D721Med (cell line): ENCODE data around the gene FDCSP.

ENCODE experiments used
- DNase-seq: peaks from one replicate; pipeline ENCODE4 v3.0.0; 2011; ENCODE audit warnings: low spot score; ENCODE audit not compliant: insufficient read length
- FAIRE-seq: peaks from 2 replicates; lab custom pipeline; 2011; peaks lifted over from hg19 to GRCh38; lab: Jason Lieb, UNC
- TF ChIP-seq, protein P1 (sequence below): IDR thresholded peaks from 2 replicates; pipeline ENCODE4 v1.5.1; 2012; ENCODE audit warnings: mild to moderate bottlenecking, control low read depth; ENCODE audit not compliant: insufficient read depth; ENCODE audit errors: missing control alignments

Gene FDCSP

DNA sequence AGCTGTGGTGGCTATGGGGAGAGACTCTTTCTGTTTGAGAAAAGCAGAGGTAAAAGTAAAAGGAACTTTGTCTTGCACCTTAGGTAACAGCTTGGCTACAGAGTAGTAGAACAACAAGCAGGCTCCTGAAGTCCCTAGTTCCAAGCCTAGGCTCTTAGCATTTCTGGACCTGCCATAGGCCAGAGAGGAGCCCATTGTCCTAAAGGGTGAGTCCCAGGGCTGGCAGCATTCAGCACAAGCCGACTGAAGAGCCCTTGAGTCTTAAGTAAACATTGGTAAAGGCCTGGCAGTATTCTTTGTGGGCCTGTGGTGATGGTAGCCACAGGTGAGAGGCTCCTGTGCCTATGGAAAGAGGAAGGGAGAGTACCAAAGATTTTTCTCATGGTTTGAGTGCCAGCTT is 54.6 kb downstream of the FDCSP start:
- DNase-seq: no peak
- no peak for FAIRE-seq
- TF ChIP-seq, protein P1, sequence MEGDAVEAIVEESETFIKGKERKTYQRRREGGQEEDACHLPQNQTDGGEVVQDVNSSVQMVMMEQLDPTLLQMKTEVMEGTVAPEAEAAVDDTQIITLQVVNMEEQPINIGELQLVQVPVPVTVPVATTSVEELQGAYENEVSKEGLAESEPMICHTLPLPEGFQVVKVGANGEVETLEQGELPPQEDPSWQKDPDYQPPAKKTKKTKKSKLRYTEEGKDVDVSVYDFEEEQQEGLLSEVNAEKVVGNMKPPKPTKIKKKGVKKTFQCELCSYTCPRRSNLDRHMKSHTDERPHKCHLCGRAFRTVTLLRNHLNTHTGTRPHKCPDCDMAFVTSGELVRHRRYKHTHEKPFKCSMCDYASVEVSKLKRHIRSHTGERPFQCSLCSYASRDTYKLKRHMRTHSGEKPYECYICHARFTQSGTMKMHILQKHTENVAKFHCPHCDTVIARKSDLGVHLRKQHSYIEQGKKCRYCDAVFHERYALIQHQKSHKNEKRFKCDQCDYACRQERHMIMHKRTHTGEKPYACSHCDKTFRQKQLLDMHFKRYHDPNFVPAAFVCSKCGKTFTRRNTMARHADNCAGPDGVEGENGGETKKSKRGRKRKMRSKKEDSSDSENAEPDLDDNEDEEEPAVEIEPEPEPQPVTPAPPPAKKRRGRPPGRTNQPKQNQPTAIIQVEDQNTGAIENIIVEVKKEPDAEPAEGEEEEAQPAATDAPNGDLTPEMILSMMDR: no peak
